ENCODE measurements around the gene TAMALIN.

TAMALIN gene

GRCh38 chr12:51992246-51992645, 14.5 kb upstream of the TAMALIN start:
- TF ChIP-seq FOXP2 (optimal IDR thresholded peaks at IDR 0.05; ENCODE audit: borderline replicate concordance, extremely low read depth, extremely low read length, insufficient read depth) (no peak), TAF1 (IDR thresholded peaks at IDR 0.05; ENCODE audit: borderline replicate concordance, insufficient read depth, low read length) (no peak), SIN3A (IDR thresholded peaks at IDR 0.05; ENCODE audit: borderline replicate concordance, insufficient read depth, low read length) (no peak), POLR2AphosphoS5 (IDR thresholded peaks at IDR 0.05; ENCODE audit: low read depth, low read length) (no peak)
- TF ChIP-seq, protein P1, sequence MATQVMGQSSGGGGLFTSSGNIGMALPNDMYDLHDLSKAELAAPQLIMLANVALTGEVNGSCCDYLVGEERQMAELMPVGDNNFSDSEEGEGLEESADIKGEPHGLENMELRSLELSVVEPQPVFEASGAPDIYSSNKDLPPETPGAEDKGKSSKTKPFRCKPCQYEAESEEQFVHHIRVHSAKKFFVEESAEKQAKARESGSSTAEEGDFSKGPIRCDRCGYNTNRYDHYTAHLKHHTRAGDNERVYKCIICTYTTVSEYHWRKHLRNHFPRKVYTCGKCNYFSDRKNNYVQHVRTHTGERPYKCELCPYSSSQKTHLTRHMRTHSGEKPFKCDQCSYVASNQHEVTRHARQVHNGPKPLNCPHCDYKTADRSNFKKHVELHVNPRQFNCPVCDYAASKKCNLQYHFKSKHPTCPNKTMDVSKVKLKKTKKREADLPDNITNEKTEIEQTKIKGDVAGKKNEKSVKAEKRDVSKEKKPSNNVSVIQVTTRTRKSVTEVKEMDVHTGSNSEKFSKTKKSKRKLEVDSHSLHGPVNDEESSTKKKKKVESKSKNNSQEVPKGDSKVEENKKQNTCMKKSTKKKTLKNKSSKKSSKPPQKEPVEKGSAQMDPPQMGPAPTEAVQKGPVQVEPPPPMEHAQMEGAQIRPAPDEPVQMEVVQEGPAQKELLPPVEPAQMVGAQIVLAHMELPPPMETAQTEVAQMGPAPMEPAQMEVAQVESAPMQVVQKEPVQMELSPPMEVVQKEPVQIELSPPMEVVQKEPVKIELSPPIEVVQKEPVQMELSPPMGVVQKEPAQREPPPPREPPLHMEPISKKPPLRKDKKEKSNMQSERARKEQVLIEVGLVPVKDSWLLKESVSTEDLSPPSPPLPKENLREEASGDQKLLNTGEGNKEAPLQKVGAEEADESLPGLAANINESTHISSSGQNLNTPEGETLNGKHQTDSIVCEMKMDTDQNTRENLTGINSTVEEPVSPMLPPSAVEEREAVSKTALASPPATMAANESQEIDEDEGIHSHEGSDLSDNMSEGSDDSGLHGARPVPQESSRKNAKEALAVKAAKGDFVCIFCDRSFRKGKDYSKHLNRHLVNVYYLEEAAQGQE (IDR thresholded peaks at IDR 0.05; ENCODE audit: insufficient read depth in 1 of 2, low read depth in 2 of 2, low read length in 2 of 2) = no peak

- TF ChIP-seq POLR2AphosphoS5 (IDR thresholded peaks at IDR 0.05; ENCODE audit: low read depth, low read length) (no peak), FOXP2 (optimal IDR thresholded peaks at IDR 0.05; ENCODE audit: borderline replicate concordance, extremely low read depth, extremely low read length, insufficient read depth) (no peak)
These were observed 12.3 kb upstream of the TAMALIN start for GRCh38 chr12:51994539-51994820.

GRCh38 chr12:51994959-51995358, 11.8 kb upstream of the TAMALIN start:
- no peak for TF ChIP-seq SIN3A (IDR thresholded peaks at IDR 0.05; ENCODE audit: borderline replicate concordance, insufficient read depth, low read length)
- no peak for TF ChIP-seq TAF1 (IDR thresholded peaks at IDR 0.05; ENCODE audit: borderline replicate concordance, insufficient read depth, low read length)
- TF ChIP-seq, protein P1 (IDR thresholded peaks at IDR 0.05; ENCODE audit: insufficient read depth in 1 of 2, low read depth in 2 of 2, low read length in 2 of 2) = no peak
- no peak for TF ChIP-seq FOXP2 (optimal IDR thresholded peaks at IDR 0.05; ENCODE audit: borderline replicate concordance, extremely low read depth, extremely low read length, insufficient read depth)
- TF ChIP-seq POLR2AphosphoS5 (IDR thresholded peaks at IDR 0.05; ENCODE audit: low read depth, low read length) = no peak

GRCh38 chr12:51997136-51997535, 9.6 kb upstream of the TAMALIN start:
- TF ChIP-seq TAF1 (IDR thresholded peaks at IDR 0.05; ENCODE audit: borderline replicate concordance, insufficient read depth, low read length) (no peak), POLR2AphosphoS5 (IDR thresholded peaks at IDR 0.05; ENCODE audit: low read depth, low read length) (no peak), SIN3A (IDR thresholded peaks at IDR 0.05; ENCODE audit: borderline replicate concordance, insufficient read depth, low read length) (no peak), FOXP2 (optimal IDR thresholded peaks at IDR 0.05; ENCODE audit: borderline replicate concordance, extremely low read depth, extremely low read length, insufficient read depth) (no peak)
- TF ChIP-seq, protein P1 (IDR thresholded peaks at IDR 0.05; ENCODE audit: insufficient read depth in 1 of 2, low read depth in 2 of 2, low read length in 2 of 2) = no peak

DNA sequence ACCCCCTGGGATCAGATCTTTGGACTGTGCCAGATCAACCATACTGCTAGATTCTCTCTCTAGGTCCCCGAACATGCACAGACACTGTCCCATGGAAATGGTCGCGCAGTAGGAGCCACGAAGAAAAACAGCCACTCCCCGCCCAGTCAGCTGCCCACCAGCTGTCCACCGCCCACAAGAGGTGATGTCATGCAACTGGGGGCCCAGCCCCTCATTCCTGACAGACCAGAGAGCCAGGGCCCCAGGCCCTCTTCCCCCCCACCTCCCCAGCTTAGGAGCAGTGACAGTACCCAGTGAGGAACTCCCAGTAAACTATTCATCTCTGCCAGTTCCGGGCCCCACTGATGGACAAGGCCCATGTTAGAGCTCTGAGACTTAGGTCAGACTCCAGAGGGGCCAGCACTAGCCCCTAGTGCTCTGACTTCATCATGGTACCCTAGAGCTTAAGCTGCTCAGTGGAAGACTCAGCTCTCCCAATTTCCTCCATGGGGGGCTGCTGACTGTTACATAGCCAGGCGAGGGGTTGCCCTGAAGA, 3.7 kb upstream of the TAMALIN start:
- TF ChIP-seq TAF1 (IDR thresholded peaks at IDR 0.05; ENCODE audit: borderline replicate concordance, insufficient read depth, low read length) (no peak), SIN3A (IDR thresholded peaks at IDR 0.05; ENCODE audit: borderline replicate concordance, insufficient read depth, low read length) (no peak), FOXP2 (optimal IDR thresholded peaks at IDR 0.05; ENCODE audit: borderline replicate concordance, extremely low read depth, extremely low read length, insufficient read depth) (no peak), POLR2AphosphoS5 (IDR thresholded peaks at IDR 0.05; ENCODE audit: low read depth, low read length) (no peak)
- TF ChIP-seq, protein P1 (IDR thresholded peaks at IDR 0.05; ENCODE audit: insufficient read depth in 1 of 2, low read depth in 2 of 2, low read length in 2 of 2) = no peak
